Suprapubic skin (tissue), 3 donors: Measurements from ENCODE around the gene TAS2R43.

Experiments
- EP300 ChIP-seq: sonication (generic); formaldehyde crosslinking; IDR thresholded peaks from one replicate; pipeline ENCODE4 v1.6.1; 2017; ENCODE audit warnings: antibody characterized with exemption
- POLR2A ChIP-seq, 2 donors: fragments of 450-650 bp; IDR thresholded peaks; one replicate each; pipeline ENCODE4 v1.6.1; 2017; ENCODE audit warnings: antibody characterized with exemption in 2 of 2, mild to moderate bottlenecking in 2 of 2, moderate library complexity in 2 of 2
- TF ChIP-seq, protein P1 (sequence below), 2 donors: fragments of 200-600 bp in 1 of 2; fragments of 450-650 bp in 1 of 2; sonication (generic) in 1 of 2; IDR thresholded peaks; one replicate each; pipeline ENCODE4 v1.5.1; 2016 to 2019; ENCODE audit warnings: antibody characterized with exemption in 2 of 2, mild to moderate bottlenecking in 1 of 2, moderate library complexity in 1 of 2

DNA sequence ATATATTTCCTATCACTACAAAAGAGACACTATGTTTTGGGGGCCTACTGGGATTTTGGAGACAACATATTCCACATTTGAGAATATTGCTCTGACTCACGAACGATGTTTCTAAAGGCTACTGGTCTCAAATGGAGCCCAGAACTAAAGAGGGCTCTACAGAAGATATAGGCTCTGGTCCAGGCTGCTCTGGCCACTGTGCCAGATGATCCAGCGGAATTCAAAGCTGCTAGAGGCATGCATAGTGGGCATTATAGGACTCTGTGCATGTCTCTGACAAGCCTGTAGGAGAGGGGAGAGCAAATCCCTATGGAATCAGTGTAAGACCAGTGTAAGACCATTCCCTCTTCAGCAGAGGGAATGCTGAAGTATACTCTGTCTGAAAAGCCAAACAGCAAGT lies 38.3 kb upstream of the TAS2R43 start:
- TF ChIP-seq POLR2A (IDR thresholded peaks at IDR 0.05) (no peak), EP300 (no peak)
- TF ChIP-seq, protein P1, sequence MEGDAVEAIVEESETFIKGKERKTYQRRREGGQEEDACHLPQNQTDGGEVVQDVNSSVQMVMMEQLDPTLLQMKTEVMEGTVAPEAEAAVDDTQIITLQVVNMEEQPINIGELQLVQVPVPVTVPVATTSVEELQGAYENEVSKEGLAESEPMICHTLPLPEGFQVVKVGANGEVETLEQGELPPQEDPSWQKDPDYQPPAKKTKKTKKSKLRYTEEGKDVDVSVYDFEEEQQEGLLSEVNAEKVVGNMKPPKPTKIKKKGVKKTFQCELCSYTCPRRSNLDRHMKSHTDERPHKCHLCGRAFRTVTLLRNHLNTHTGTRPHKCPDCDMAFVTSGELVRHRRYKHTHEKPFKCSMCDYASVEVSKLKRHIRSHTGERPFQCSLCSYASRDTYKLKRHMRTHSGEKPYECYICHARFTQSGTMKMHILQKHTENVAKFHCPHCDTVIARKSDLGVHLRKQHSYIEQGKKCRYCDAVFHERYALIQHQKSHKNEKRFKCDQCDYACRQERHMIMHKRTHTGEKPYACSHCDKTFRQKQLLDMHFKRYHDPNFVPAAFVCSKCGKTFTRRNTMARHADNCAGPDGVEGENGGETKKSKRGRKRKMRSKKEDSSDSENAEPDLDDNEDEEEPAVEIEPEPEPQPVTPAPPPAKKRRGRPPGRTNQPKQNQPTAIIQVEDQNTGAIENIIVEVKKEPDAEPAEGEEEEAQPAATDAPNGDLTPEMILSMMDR (IDR thresholded peaks at IDR 0.05), result no peak
